ENCODE data around the gene DMKN.
"Not testable (repeated sequence)": the region's sequence is repeated elsewhere in the genome, so short reads cannot be mapped to it uniquely, and the experiment has no call there.

The DMKN gene

DNA sequence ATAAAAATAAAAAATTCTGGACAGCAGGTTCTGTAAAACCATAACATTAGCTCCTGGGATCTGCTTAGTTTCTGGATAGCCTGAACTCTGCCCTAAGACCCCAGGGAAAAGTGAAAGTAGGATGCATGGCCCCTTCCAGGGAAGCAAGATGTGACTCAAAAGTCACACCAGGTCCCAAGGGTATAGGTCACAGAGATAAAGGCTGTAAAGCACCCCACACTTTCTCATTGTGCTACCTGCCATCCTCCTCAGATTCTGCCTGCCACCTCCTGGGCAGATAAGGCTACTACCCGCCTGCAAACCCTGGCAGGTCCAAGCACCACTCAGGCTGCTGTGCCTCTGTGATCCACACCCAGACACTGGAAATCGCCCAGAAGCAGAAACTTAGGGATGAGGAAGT lies 44.8 kb downstream of the DMKN start:
- Histone ChIP-seq H3K27me3 (ENCODE audit: control insufficient read depth in 1 of 2, insufficient read depth in 1 of 2, low read length in 2 of 2) (peaks cover 0 to 20% of the 10 kb centered on the region in 2 experiments), H3K18ac (ENCODE audit: low read depth in 1 of 2, low read length in 2 of 2) (no peak overlapping the region), H2AK5ac (ENCODE audit: low read length, severe bottlenecking) (no peak overlapping the region), H3K14ac (ENCODE audit: low read length in 2 of 2) (no peak overlapping the region), H3K4me1 (ENCODE audit: control insufficient read depth, insufficient read depth, low read depth, low read length) (no peaks in the 10 kb centered on the region), H3K9ac (ENCODE audit: low read length) (no peak overlapping the region), H4K91ac (ENCODE audit: low read length) (no peak overlapping the region), H3K4me2 (ENCODE audit: low read length, poor library complexity, severe bottlenecking) (no peak overlapping the region), H4K8ac (ENCODE audit: low read length) (no peak overlapping the region), H2BK15ac (ENCODE audit: low read depth, poor library complexity, severe bottlenecking) (no peak overlapping the region), H3K36me3 (ENCODE audit: control insufficient read depth in 1 of 2, insufficient read depth in 2 of 2, low read depth in 1 of 2, low read length in 2 of 2) (no peaks in the 10 kb centered on the region), H2AFZ (ENCODE audit: low read depth, low read length) (no peak overlapping the region), H3K4ac (ENCODE audit: low read depth in 1 of 2, low read length in 2 of 2) (no peak overlapping the region), H3K79me1 (replicated peaks; ENCODE audit: low read length, poor library complexity, severe bottlenecking) (no peaks in the 10 kb centered on the region), H3K27ac (ENCODE audit: low read length, poor library complexity, severe bottlenecking) (no peak overlapping the region), H2BK12ac (ENCODE audit: low read length in 2 of 2) (no peak overlapping the region), H2BK120ac (ENCODE audit: low read depth, low read length) (no peak overlapping the region), H3K9me3 (ENCODE audit: control insufficient read depth, low read length) (no peaks in the 10 kb centered on the region), H3K4me3 (ENCODE audit: insufficient read depth in 1 of 2, low read depth in 1 of 2, low read length in 2 of 2) (no peak overlapping the region), H2BK5ac (ENCODE audit: low read depth, low read length, poor library complexity, severe bottlenecking) (no peak overlapping the region), H3K23ac (ENCODE audit: low read length in 2 of 2) (no peak overlapping the region)
- 72% methylated on average over 2 of the region's 2 CpGs for WGBS
- peak; percentile 33 for DNase-seq

DNA sequence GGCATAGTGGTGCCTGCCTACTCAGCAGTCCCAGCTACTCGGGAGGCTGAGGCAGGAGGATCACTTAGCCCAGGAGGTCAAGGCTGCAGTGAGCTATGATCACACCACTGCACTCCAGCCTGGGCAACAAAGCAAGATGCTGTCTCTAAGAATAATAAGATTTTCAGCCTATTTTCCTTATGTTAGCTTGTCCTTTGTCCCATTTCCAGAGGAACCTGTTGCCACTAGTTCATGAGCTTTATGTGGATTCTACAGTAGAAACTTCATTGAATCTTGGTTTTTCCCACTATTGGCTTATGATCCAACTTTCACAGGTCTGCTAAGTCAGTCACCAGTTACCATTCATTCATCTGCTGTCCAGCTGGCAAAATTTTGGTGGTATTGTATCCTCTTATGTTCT lies 47.2 kb downstream of the DMKN start:
- 81% methylated on average over 1 of the region's 1 CpG for WGBS
- Histone ChIP-seq H3K36me3 (ENCODE audit: control insufficient read depth in 1 of 2, insufficient read depth in 2 of 2, low read depth in 1 of 2, low read length in 2 of 2) (no peaks in the 10 kb centered on the region), H3K9ac (ENCODE audit: low read length) (no peak overlapping the region), H3K23ac (ENCODE audit: low read length in 2 of 2) (no peak overlapping the region), H4K8ac (ENCODE audit: low read length) (no peak overlapping the region), H3K18ac (ENCODE audit: low read depth in 1 of 2, low read length in 2 of 2) (no peak overlapping the region), H3K14ac (ENCODE audit: low read length in 2 of 2) (no peak overlapping the region), H4K91ac (ENCODE audit: low read length) (no peak overlapping the region), H3K4me1 (ENCODE audit: control insufficient read depth, insufficient read depth, low read depth, low read length) (no peaks in the 10 kb centered on the region), H3K4me3 (ENCODE audit: insufficient read depth in 1 of 2, low read depth in 1 of 2, low read length in 2 of 2) (no peak overlapping the region), H2AK5ac (ENCODE audit: low read length, severe bottlenecking) (no peak overlapping the region), H2AFZ (ENCODE audit: low read depth, low read length) (no peak overlapping the region), H2BK15ac (ENCODE audit: low read depth, poor library complexity, severe bottlenecking) (no peak overlapping the region), H2BK5ac (ENCODE audit: low read depth, low read length, poor library complexity, severe bottlenecking) (no peak overlapping the region), H3K9me3 (ENCODE audit: control insufficient read depth, low read length) (no peaks in the 10 kb centered on the region), H2BK120ac (ENCODE audit: low read depth, low read length) (no peak overlapping the region), H3K27ac (ENCODE audit: low read length, poor library complexity, severe bottlenecking) (no peak overlapping the region), H3K79me1 (replicated peaks; ENCODE audit: low read length, poor library complexity, severe bottlenecking) (no peaks in the 10 kb centered on the region), H3K4me2 (ENCODE audit: low read length, poor library complexity, severe bottlenecking) (no peak overlapping the region), H3K27me3 (ENCODE audit: control insufficient read depth in 1 of 2, insufficient read depth in 1 of 2, low read length in 2 of 2) (peaks cover 0 to 15% of the 10 kb centered on the region in 2 experiments), H3K4ac (ENCODE audit: low read depth in 1 of 2, low read length in 2 of 2) (no peak overlapping the region), H2BK12ac (ENCODE audit: low read length in 2 of 2) (no peak overlapping the region)
- no peak for DNase-seq

DNA sequence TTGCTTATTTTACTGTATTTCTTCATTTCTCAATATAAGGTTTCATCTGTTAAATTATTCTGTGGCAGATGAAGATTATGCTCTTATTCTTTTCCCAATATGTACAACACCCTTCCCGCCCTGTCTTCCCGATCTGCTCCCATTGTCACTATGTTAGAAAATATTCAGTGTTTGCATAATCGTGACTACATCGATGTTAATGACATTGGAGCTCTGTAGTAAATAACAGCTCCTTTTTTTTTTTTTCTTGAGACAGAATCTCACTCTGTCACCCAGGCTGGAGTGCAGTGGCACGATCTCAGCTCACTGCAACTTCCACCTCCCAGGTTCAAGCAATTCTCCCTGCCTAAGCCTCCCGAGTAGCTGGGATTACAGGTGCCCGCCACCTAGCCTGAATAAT lies 50.5 kb downstream of the DMKN start:
- not testable (repeated sequence) for H3K27ac ChIP-seq (ENCODE audit: low read length, poor library complexity, severe bottlenecking); H3K18ac ChIP-seq (ENCODE audit: low read depth in 1 of 2, low read length in 2 of 2); H3K9ac ChIP-seq (ENCODE audit: low read length); H3K79me1 ChIP-seq (replicated peaks; ENCODE audit: low read length, poor library complexity, severe bottlenecking); H2BK12ac ChIP-seq (ENCODE audit: low read length in 2 of 2); H3K4ac ChIP-seq (ENCODE audit: low read depth in 1 of 2, low read length in 2 of 2); H3K4me3 ChIP-seq (ENCODE audit: insufficient read depth in 1 of 2, low read depth in 1 of 2, low read length in 2 of 2); H4K8ac ChIP-seq (ENCODE audit: low read length); H2BK120ac ChIP-seq (ENCODE audit: low read depth, low read length); H4K91ac ChIP-seq (ENCODE audit: low read length); H3K36me3 ChIP-seq (ENCODE audit: control insufficient read depth in 1 of 2, insufficient read depth in 2 of 2, low read depth in 1 of 2, low read length in 2 of 2); H2BK15ac ChIP-seq (ENCODE audit: low read depth, poor library complexity, severe bottlenecking); H2BK5ac ChIP-seq (ENCODE audit: low read depth, low read length, poor library complexity, severe bottlenecking); H3K4me2 ChIP-seq (ENCODE audit: low read length, poor library complexity, severe bottlenecking); H3K9me3 ChIP-seq (ENCODE audit: control insufficient read depth, low read length); H2AFZ ChIP-seq (ENCODE audit: low read depth, low read length); H2AK5ac ChIP-seq (ENCODE audit: low read length, severe bottlenecking); H3K4me1 ChIP-seq (ENCODE audit: control insufficient read depth, insufficient read depth, low read depth, low read length); H3K14ac ChIP-seq (ENCODE audit: low read length in 2 of 2); H3K23ac ChIP-seq (ENCODE audit: low read length in 2 of 2)
- peaks cover 11 to 15% of the 10 kb centered on the region in 2 experiments for H3K27me3 ChIP-seq (ENCODE audit: control insufficient read depth in 1 of 2, insufficient read depth in 1 of 2, low read length in 2 of 2)
- WGBS, result 83% methylated on average over 7 of the region's 7 CpGs
- DNase-seq, result peak; percentile 11

DNA sequence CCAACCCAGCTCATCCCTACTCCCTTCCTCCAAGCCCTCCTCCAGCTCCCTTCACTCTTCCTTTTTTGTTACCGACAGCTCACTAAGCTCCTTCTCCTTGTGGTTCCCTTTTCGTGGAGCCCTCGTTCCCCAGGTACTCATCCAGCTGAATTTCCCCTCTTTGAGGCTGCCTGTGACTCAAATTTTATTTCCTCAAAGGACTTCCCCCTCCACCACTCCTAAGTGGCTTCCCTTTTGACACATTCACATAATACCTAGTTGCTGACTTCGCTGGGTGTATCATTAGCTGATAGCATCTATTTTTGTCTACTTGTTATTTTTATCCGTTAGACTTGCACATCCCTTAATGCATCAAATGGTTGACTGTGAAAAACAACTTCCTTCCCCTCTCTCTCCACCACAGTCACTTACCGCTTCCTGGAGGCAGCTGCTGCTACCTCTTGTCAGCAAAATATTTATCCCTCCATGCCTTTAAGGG lies 50.9 kb downstream of the DMKN start:
- H3K4me1 ChIP-seq (ENCODE audit: control insufficient read depth, insufficient read depth, low read depth, low read length), result peaks cover 7% of the 10 kb centered on the region
- no peak overlapping the region for H3K27ac ChIP-seq (ENCODE audit: low read length, poor library complexity, severe bottlenecking)
- no peak overlapping the region for H4K8ac ChIP-seq (ENCODE audit: low read length)
- no peak overlapping the region for H3K23ac ChIP-seq (ENCODE audit: low read length in 2 of 2)
- no peak overlapping the region for H2BK5ac ChIP-seq (ENCODE audit: low read depth, low read length, poor library complexity, severe bottlenecking)
- H3K18ac ChIP-seq (ENCODE audit: low read depth in 1 of 2, low read length in 2 of 2), result no peak overlapping the region
- no peak overlapping the region for H2BK120ac ChIP-seq (ENCODE audit: low read depth, low read length)
- H4K91ac ChIP-seq (ENCODE audit: low read length), result no peak overlapping the region
- H3K14ac ChIP-seq (ENCODE audit: low read length in 2 of 2), result no peak overlapping the region
- H2BK12ac ChIP-seq (ENCODE audit: low read length in 2 of 2), result no peak overlapping the region
- H3K4me2 ChIP-seq (ENCODE audit: low read length, poor library complexity, severe bottlenecking), result no peak overlapping the region
- no peak overlapping the region for H3K9ac ChIP-seq (ENCODE audit: low read length)
- H3K36me3 ChIP-seq (ENCODE audit: control insufficient read depth in 1 of 2, insufficient read depth in 2 of 2, low read depth in 1 of 2, low read length in 2 of 2), result no peaks in the 10 kb centered on the region
- no peak overlapping the region for H2AK5ac ChIP-seq (ENCODE audit: low read length, severe bottlenecking)
- H2BK15ac ChIP-seq (ENCODE audit: low read depth, poor library complexity, severe bottlenecking), result no peak overlapping the region
- WGBS, result 23% methylated on average over 6 of the region's 6 CpGs
- no peaks in the 10 kb centered on the region for H3K9me3 ChIP-seq (ENCODE audit: control insufficient read depth, low read length)
- no peaks in the 10 kb centered on the region for H3K79me1 ChIP-seq (replicated peaks; ENCODE audit: low read length, poor library complexity, severe bottlenecking)
- no peak overlapping the region for H3K4ac ChIP-seq (ENCODE audit: low read depth in 1 of 2, low read length in 2 of 2)
- no peak overlapping the region for H3K4me3 ChIP-seq (ENCODE audit: insufficient read depth in 1 of 2, low read depth in 1 of 2, low read length in 2 of 2)
- peak; percentile 29 for DNase-seq
- H2AFZ ChIP-seq (ENCODE audit: low read depth, low read length), result no peak overlapping the region
- H3K27me3 ChIP-seq (ENCODE audit: control insufficient read depth in 1 of 2, insufficient read depth in 1 of 2, low read length in 2 of 2), result peaks cover 14 to 16% of the 10 kb centered on the region in 2 experiments
